HG02588 (cell line): ENCODE measurements around the gene RPS6KA2.

Experiments used
- ATAC-seq: cut with Tn5 transposase; IDR thresholded peaks from one replicate; pipeline ENCODE4 v1.9.1; 2021; ENCODE audit warnings: mild to moderate bottlenecking, moderate library complexity; ENCODE audit not compliant: unreplicated experiment

RPS6KA2 gene

GRCh38 chr6:166656230-166657151 is 29.4 kb upstream of the RPS6KA2 start:
- no peak for ATAC-seq

DNA sequence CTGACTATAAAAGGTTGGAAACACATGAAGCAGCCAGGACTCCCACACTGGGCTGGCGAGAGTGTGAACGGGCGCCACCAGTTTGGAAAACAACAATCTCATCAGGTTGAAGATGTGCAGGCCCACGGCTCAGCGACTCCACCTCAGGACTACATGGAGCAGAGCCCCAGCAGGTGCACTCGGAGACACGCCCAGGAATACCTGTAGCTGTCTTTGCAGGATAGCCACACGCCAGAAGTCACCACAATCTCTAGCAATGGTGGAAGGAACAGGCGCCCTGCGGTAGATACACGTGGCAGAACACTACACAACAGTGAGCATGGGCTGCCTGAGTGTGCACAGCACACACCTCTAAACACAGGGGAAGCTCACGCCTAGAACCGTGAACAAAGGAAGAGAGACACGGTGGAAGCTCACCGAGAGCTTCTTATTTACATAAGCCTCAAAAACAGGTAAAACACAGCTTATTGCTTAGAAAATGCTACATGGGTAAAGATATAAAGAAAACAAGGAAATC is 28.7 kb upstream of the RPS6KA2 start:
- no peak for ATAC-seq

DNA sequence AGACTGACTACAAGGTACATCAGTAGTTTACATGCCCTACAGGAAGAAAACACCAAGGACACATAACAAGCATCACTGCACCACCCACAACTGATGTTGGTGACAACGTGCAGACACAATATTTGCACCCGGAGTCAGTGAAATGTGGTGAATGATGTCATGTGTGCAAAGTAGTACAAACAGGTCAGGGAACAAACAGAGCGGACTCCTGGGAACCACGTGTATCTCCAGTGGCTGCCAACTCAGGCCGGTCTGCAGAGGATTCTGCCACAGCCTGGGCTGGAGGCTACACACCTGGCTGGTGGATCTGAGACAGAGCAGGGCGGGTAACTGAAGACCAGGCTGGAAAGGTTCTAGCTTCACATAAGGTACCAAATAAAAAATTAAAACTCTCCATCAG is 28.2 kb upstream of the RPS6KA2 start:
- ATAC-seq: no peak

- no peak for ATAC-seq
These were observed 27.5 kb upstream of the RPS6KA2 start for GRCh38 chr6:166654573-166654972.

DNA sequence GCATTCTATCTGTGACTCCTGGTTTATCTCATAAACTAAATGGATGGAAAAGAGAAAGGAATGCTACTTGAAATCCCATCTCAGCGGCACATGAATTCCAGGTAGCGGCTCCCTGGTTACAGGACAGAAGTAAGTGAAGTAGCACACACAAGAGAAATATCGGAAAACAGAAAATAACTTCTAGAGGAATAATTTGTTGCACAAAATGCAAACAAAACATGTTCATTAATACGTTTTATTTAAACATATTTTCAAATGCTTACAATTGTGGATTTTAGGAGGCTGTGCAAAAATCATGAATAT is 26.5 kb upstream of the RPS6KA2 start:
- ATAC-seq: no peak

GRCh38 chr6:166650824-166651807 is 24.1 kb upstream of the RPS6KA2 start:
- no peak for ATAC-seq

GRCh38 chr6:166650047-166650446 is 23.0 kb upstream of the RPS6KA2 start:
- no peak for ATAC-seq

- ATAC-seq: no peak
These were observed 21.8 kb upstream of the RPS6KA2 start for GRCh38 chr6:166648846-166649245.

- no peak for ATAC-seq
These were observed 20.8 kb upstream of the RPS6KA2 start for GRCh38 chr6:166647896-166648295.

DNA sequence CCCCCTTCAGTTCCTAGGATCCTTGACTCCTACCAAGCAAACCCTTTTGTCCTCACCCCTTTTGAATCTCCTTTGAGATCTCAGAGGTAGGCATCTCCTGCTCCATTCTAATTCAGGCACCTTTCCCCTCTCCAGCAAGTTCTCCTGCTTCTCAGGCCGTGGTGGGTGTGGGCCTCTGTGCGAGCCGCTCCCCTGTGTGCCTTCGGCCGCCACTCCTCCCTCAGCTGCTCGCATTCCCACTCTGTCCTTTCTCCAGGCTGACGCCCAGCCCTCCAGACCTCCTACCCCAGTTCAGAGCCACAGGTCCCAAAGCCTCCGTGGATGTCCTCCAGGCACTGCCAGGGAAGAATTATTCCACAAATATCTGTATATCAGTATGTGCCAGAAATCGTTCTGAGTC is 19.7 kb upstream of the RPS6KA2 start:
- ATAC-seq: no peak

DNA sequence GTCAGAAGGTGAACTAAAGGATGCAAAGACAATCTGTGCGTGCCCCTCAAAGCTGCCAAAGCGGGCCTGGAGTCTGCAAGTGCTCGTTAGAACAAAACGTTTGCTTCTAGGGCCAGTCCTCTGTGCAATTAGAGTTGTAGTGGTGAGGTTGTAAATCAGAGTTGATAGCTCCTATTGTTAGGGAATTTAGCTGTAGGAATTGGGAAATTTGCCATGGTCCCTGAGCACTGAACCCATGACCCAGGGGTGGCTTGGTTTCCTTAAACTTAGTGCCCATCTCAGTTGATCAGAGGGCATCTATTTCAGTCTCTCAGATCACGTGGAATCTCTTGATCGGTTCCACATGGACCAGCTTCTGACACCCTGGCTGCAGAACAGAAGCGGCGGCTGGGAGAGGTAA is 18.8 kb upstream of the RPS6KA2 start:
- no peak for ATAC-seq

DNA sequence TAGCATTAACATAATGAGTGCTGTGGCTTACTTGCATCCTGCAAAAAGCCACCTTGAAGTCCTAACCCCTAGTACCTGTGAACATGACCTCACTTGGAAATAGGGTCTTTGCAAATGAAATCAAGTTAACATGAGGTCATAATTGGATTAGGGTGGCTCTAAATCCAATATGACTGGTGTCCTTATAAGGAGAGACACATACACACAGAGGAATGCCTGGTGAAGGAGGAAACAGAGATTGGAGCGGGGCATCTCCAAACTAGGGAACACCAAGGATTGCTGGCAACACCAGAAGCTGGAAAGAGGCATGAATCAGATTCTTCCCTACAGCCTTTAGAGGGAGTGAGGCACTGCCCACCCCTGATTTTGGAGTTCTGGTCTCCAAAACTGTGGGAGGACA is 17.6 kb upstream of the RPS6KA2 start:
- ATAC-seq: no peak

GRCh38 chr6:166643891-166644590 is 17.0 kb upstream of the RPS6KA2 start:
- no peak for ATAC-seq

- ATAC-seq: no peak
These were observed 15.6 kb upstream of the RPS6KA2 start for GRCh38 chr6:166642646-166643045.

DNA sequence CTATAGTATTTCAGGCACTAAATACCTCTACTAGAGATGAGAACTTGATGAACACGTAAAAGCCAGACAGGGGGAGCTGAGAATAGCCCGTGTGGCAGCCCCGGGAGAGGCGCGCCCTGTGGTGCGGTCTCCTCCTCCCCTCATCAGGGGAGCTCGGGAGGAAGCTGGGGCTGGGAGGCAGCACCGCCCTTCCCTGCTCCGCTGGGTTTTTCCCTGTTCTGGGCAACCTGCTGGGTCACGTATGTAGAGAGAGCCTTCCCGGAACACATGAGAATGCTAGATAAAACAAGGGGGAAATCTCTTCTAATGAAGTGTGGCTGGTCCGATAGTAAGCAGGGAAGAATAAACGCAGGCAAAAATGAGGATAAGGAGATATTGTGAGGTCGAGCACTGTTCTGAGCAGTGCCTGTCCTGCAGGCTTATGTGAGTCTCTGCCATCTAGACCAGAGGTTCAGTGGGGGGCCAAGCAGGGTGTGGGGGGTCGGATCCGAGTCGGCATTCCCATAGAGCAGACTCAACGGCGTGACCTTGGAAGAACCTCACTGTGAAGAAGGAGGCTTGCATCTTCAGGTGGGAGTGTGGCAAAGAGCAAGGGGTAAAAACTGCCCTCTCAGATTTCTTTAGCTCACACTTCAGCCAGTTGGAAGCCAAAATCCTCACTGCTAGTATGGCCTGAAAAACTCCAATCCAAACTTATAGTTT is 13.4 kb upstream of the RPS6KA2 start:
- ATAC-seq: no peak

- no peak for ATAC-seq
These were observed 12.9 kb upstream of the RPS6KA2 start for GRCh38 chr6:166639921-166640320.

DNA sequence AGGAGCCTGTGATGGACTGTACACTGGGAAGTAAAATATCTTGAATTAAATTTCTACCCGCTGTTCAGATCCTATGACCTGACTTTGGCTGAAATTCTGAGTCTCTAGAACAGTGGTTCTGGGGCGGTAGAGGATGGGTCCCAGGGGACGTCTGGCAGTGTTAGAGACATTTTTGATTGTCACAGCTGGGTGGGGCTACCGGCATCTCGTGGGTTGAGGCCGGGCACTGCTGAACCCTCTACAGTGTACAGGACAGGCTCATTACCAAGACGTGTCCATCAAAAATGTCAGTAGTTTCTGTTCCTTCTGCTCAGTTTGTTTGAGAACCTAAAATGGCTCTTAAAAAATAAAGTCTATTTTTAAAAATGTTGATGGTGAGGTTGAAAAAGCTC is 11.5 kb upstream of the RPS6KA2 start:
- no peak for ATAC-seq

DNA sequence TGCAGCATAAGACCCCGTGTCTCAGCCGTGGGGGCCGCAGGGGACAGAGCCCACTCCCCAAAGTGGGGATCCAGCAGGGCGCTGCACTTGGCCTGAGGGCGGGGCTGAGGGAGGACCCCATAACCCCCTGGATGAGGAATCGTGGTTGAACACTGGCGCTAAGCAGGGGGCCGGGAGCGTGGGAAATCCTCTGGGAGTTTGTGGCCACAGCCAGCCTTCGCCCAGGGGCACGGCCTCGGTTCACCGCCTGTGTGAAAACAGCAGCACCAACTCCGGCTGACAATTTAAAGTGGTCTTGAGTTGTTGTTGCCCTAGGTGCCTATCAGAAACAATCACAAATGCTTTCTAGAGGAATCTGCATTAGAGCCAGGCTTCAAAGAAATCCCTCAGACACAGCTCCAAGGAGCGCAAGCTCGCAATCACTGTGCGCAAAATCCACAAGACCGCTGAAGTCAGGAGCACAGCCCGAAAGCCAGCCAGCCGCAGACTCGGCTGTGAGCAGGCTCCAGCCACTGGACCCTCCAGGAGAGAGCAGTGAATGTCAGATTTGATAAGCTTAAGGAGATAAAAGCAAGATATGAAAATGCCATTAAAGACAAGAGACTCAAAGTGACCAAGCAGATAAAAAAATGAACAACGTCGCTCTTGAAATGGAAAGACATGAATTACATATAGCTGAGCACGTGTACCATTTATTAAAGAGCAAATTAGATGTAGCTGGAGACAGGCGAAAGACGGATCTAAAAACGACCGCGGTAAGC is 10.9 kb upstream of the RPS6KA2 start:
- no peak for ATAC-seq

DNA sequence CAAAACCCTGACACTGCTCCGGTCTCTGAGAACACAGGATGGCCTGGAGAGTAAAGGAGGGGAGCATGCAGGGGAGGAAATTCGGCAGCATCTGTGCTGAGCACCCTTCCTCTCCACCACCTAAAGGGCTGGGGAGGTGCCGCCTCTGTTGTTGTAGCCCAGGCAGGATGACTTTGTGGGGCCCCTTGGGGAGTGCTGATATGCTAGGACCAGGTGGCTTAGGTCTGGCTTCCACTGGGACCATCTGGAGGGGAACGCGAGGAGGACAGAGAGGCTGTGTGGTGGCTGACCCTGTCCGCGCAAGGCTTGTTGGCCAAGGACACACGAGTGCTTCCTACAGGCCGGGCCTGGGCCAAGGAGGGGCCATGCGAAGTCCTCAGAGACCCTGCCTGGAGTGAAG is 9.9 kb upstream of the RPS6KA2 start:
- ATAC-seq: no peak
